Effector CD8-positive, alpha-beta T cell (primary cell): ENCODE measurements around the gene KPNA1.
"Not testable (repeated sequence)": the region's sequence is repeated elsewhere in the genome, so short reads cannot be mapped to it uniquely, and the experiment has no call there.

Experiments used
- DNase-seq: peaks from one replicate; lab custom pipeline; 2025; lab: John Stamatoyannopoulos, UW

Gene KPNA1

GRCh38 chr3:122476532-122476931 lies 38.2 kb downstream of the KPNA1 start:
- no peak for DNase-seq

DNA sequence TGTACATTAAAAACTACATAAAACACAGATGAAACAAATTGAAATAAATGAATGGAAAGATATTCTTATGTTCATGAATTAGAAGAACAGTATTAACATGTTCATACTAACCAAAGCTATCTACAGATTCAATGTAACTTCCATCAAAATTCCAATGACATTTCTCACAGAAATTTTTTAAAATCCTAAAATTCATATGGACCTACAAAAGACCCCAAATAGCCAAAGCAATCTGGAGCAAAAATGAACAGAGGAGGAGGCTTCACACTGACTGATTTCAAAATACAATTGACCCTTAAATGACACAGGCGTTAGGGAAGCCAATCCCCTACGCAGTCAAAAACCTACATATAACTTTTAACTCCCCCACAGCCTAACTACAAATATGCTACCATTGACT lies 39.4 kb downstream of the KPNA1 start:
- DNase-seq, result no peak

- DNase-seq, result no peak
These were observed 45.1 kb downstream of the KPNA1 start for GRCh38 chr3:122469659-122470058.

GRCh38 chr3:122468896-122469533 lies 45.7 kb downstream of the KPNA1 start:
- no peak for DNase-seq

DNA sequence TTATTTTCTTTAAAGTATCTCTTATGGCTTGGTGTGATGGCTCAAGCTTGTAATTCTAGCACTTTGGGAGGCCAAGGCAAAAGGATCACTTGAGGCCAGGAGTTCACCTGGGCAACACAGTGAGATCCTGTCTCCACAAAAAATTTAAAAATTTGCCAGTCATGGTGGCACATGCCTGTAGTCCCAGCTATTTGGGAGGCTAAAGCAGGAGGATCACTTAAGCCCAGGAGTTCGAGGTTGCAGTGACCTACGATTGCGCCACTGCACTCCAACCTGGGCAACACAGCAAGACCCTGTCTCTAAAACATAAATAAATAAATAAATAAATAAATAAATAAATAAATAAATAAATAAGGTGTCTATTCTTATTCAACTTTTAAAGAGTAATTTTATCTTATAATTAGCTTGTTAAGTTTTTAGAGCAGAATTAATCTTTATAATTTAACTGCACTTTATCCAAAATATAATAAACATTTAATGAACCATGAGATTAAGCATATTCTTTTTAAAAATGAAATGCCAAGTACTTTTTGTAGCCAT lies 48.0 kb downstream of the KPNA1 start:
- DNase-seq, result no peak

DNA sequence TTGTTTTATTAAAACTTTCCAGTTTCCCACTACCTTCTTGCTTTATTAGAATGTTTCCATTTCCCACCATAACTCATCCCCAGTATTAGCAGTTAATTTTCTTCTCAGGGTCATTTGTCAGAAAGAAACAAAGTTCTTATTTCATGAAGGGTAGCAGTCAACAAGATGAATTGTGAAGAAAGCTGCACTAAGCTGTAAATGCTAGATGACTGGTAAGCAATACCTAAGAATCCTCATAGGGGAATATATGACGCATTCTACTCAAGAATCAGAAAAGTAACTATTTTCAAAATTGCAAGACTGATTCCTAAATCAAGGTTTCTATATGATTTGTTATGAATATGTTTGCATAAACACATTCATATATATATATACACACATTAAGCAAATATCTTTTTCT lies 50.1 kb downstream of the KPNA1 start:
- no peak for DNase-seq

DNA sequence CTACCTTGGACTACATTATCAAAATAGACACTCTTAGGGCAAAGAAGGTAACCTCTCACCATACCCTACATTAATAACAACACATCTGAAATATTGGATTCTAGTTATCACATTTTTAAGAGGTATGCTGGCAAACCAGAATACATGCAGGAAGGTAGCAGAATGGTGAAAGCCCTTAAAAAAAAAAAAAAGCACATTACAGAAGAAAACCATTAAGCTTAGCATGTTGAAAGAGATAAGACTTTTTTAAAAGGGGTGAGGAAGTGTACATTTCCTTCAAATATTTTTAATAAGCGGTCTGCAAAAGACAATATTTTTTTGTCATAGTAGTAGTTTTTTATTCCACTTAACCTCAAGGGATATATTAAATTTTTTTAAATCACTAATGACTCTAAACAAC lies 52.3 kb downstream of the KPNA1 start:
- no peak for DNase-seq

GRCh38 chr3:122461806-122462205 lies 52.9 kb downstream of the KPNA1 start:
- no peak for DNase-seq

DNA sequence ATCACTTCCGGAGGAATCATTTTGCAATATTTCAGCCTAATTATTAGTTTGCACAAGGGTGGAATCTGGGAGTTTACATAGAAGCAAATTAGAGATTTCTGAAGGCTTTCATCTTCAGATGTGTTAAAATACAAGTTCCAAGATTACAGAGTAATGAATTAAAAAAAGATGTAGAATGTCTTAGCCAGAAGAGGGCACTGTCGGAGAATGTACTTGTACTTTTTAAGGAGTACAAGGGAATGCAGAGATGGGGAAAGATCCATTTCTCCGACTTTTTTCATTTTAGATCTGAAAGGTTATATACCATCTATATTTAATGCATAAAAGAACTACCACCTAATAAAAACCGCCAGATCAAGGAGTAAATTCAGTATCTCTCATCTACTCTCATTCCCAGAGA lies 55.7 kb downstream of the KPNA1 start:
- no peak for DNase-seq

DNA sequence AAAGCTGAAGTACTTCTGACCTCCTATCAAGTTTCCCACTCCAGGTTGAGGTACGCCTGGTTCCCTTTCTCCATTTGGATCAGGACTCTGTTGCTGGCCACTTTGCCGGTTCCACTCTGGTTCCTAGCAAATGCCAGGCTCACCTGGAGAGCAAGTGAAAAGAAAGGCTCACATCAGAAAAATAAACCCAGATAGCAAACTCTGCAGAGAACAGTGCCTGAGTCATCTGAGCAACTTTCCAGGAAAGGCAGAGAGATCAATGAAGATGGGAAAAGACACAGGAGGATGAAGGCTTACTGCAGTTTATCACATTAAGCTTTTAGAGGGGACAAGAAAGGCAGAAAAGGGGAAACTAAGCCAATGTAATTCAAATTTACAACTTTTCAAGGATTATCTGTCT lies 57.0 kb downstream of the KPNA1 start:
- DNase-seq, result no peak

GRCh38 chr3:122456074-122456473 lies 58.7 kb downstream of the KPNA1 start:
- no peak for DNase-seq

DNA sequence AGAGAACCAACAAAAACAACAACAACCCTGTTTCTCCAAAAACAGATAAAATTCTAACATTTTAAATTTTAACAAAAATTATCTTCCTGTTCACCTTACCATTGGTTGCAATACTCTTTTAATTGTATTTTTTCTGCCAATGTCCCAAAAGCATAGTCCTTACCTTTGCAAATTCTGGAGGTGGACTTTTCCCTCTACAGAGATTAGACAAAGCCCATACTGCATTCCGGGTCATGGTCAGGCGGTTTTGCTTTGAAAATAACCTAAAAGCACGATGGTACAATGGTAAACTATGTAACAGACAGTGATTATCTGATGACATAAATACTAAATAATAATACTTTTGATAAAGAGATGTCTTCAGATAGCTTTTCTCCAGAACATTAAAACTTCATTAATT lies 63.4 kb downstream of the KPNA1 start:
- no peak for DNase-seq

DNA sequence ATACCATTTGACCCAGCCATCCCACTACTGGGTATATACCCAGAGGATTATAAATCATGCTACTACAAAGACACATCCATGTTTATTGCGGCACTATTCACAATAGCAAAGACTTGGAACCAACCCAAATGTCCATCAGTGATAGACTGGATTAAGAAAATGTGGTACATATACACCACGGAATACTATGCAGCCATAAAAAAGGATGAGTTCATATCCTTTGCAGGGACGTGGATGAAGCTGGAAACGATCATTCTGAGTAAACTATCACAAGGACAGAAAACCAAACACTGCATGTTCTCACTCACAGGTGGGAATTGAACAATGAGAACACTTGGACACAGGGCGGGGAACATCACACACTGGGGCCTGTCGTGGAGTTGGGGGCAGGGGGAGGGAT lies 66.5 kb downstream of the KPNA1 start:
- not testable (repeated sequence) for DNase-seq

DNA sequence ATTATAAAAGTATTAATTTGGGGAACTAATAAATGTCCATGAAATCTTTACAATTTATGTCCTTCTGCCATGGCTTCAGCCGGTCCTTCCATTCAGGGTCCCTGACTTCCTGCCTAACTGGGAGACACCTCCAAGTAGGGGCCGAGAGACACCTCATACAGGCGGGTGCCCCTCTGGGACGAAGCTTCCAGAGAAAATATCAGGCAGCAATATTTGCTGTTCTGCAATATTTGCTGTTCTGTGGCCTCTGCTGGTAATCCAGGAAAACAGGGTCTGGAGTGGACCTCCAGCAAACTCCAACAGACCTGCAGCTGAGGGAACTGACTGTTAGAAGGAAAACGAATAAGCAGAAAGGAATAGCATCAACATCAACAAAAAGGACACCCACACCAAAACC lies 70.2 kb downstream of the KPNA1 start:
- DNase-seq, result not testable (repeated sequence)

DNA sequence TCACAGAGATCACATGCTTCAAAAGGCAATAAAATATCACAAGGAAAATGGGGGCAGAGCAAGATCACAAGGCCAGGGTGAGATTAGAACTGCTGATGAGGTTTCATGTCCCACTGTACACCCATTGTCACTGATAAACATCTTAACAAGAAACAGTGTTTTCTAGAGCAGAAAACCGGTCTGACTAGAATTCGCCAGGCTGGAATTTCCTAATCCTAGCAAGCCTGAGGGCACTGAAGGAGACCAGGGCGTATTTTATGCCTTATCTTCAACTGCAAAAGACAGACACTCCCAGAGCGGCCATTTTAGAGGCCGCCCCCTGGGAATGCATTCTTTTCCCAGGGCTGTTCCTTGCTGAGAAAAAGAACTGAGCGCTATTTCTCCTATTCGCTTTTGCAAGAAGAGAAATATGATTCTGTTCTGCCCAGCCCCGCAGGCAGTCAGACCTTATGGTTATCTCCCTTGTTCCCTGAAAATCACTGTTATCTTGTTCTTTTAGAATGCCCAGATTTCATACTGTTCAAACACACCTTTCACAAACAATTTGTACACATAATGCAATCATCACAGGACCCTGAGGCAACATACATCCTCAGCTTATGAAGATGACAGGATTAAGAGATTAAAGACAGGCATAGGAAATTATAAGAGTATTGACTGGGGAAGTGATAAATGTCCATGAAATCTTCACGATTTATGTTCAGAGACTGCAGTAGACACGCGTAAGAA lies 70.8 kb downstream of the KPNA1 start:
- not testable (repeated sequence) for DNase-seq

- no peak for DNase-seq
These were observed 71.6 kb downstream of the KPNA1 start for GRCh38 chr3:122443090-122443489.

GRCh38 chr3:122435950-122436349 lies 78.8 kb downstream of the KPNA1 start:
- DNase-seq, result no peak

- no peak for DNase-seq
These were observed 84.4 kb downstream of the KPNA1 start for GRCh38 chr3:122430371-122430770.

DNA sequence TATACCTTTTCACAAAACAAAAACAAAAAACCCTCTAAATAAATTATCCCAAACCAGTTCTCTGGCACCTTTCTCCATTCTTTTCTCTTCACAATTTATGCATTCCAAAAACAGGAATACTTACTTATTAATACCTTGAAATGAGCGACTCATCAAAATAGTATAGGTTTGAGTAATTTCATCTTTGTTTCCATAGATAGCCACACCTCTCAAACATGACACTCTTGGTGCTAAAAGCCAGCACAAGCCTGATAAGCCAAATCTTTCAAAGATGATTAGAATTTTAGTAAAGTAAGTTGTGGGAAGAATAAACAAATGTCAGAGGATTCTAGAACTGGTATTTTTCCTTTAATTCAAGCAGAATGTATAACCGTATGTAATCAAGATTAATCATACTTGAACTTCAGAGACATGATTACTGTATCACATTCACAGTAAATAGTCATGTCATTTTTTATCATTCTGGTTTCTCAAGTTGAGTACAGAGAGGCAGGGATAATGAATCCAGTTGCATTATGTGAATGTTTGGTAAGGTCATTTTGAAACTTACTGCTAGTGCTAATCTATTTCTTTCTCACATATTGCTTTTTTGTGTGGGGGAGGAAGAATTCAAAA lies 86.8 kb downstream of the KPNA1 start:
- DNase-seq, result no peak

DNA sequence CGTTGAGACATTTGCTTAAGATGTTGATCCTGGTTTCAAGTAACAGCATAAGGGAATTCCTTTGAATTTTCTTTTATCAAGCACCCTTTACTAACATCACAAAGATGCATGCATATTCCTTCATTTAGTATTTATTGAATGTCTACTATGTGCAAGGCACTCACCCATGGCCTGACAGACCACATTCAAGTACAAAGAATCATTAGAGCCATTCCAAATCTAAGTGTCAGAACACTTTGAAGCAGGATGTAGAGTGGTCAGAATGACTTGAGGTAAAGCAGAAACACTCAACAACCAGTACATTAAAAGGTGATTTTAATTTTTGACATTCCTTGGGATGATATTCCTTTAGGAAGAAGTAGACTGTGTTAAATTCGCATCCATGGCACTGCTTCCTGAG lies 92.9 kb downstream of the KPNA1 start:
- DNase-seq, result no peak

GRCh38 chr3:122421101-122421500 lies 93.6 kb downstream of the KPNA1 start:
- DNase-seq, result no peak

GRCh38 chr3:122416966-122417365 lies 97.8 kb downstream of the KPNA1 start:
- no peak for DNase-seq
